Measurements from ENCODE around the gene IFI27L1.

IFI27L1 gene

DNA sequence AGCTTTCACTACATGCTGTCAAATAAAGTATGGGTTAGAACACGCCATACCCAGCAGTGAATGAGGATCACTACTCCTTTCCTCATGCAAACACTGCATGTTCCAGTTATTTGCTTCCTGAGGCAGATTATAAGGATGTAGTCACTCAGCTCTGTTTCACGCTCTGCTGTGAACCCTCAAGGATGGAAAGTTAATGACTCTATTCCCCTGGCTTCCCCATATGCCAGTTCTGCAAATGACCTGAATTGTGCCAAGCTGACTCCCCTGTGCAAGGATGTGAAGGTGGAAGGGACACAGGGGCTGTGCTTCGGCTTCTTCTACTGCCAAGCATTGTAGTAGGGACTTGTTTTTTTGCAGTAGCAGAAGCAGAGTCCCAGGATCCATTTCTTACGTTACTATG lies 6.8 kb downstream of the IFI27L1 start:
- no peaks in the 10 kb centered on the region for H3K4me1 ChIP-seq (ENCODE audit: control insufficient read depth, insufficient read depth, low read length)
- H3K36me3 ChIP-seq (ENCODE audit: control insufficient read depth, insufficient read depth, low read length), result no peaks in the 10 kb centered on the region
- no peak overlapping the region for H3K27ac ChIP-seq (ENCODE audit: low read depth, low read length)
- no peak overlapping the region for H3K4me3 ChIP-seq (ENCODE audit: low read depth, low read length)
- no peak overlapping the region for H3K9ac ChIP-seq (ENCODE audit: low read length)
- H3K9me3 ChIP-seq (ENCODE audit: control insufficient read depth, insufficient read depth, low read depth, low read length), result peaks cover 3% of the 10 kb centered on the region; the same call in 1 of the 2 replicates
- H3K27me3 ChIP-seq (ENCODE audit: control insufficient read depth, insufficient read depth, low read length), result no peaks in the 10 kb centered on the region

DNA sequence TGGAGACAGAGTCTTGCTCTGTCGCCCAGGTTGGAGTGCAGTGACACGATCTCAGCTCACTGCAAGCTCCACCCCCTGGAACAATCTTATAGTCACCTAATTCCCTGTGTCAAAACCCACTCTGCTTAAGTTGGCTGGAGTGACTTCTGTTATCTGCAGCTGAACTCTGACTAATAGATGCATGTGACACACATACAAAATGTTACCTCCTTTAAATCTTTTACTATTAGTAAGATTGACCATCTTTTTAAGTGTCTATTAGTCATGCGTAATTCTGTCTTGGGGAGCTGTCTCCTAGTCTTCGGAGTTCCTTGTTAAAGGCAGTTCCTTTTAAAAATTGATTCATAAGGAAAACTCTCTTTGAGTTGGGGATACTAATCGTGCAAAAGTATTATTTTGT lies 7.4 kb downstream of the IFI27L1 start:
- H3K36me3 ChIP-seq (ENCODE audit: control insufficient read depth, insufficient read depth, low read length), result no peaks in the 10 kb centered on the region
- H3K4me3 ChIP-seq (ENCODE audit: low read depth, low read length), result no peak overlapping the region
- peaks cover 3% of the 10 kb centered on the region; the same call in 1 of the 2 replicates for H3K9me3 ChIP-seq (ENCODE audit: control insufficient read depth, insufficient read depth, low read depth, low read length)
- no peak overlapping the region for H3K27ac ChIP-seq (ENCODE audit: low read depth, low read length)
- no peak overlapping the region for H3K9ac ChIP-seq (ENCODE audit: low read length)
- H3K27me3 ChIP-seq (ENCODE audit: control insufficient read depth, insufficient read depth, low read length), result no peaks in the 10 kb centered on the region
- H3K4me1 ChIP-seq (ENCODE audit: control insufficient read depth, insufficient read depth, low read length), result no peaks in the 10 kb centered on the region

DNA sequence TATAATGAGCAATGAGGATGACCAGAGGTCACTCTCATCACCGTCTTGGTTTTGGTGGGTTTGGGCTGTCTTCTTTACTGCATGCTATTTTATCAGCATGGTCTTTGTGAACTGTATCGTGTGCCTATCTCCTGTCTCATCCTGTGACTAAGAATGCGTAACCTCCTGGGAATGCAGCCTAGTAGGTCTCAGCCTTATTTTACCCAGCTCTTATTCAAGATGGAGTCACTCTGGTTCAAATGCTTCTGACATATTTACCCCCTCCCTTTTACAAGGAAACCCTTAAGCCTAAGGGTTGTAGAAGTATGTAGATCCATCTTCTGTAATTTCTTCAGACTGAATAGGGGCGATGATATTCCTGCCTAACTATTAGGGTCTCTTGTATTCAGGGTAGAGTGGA lies 8.4 kb downstream of the IFI27L1 start:
- no peak overlapping the region for H3K27ac ChIP-seq (ENCODE audit: low read depth, low read length)
- H3K36me3 ChIP-seq (ENCODE audit: control insufficient read depth, insufficient read depth, low read length), result no peaks in the 10 kb centered on the region
- peaks cover 3% of the 10 kb centered on the region; the same call in 1 of the 2 replicates for H3K9me3 ChIP-seq (ENCODE audit: control insufficient read depth, insufficient read depth, low read depth, low read length)
- no peaks in the 10 kb centered on the region for H3K27me3 ChIP-seq (ENCODE audit: control insufficient read depth, insufficient read depth, low read length)
- no peak overlapping the region for H3K9ac ChIP-seq (ENCODE audit: low read length)
- no peaks in the 10 kb centered on the region for H3K4me1 ChIP-seq (ENCODE audit: control insufficient read depth, insufficient read depth, low read length)
- H3K4me3 ChIP-seq (ENCODE audit: low read depth, low read length), result no peak overlapping the region

DNA sequence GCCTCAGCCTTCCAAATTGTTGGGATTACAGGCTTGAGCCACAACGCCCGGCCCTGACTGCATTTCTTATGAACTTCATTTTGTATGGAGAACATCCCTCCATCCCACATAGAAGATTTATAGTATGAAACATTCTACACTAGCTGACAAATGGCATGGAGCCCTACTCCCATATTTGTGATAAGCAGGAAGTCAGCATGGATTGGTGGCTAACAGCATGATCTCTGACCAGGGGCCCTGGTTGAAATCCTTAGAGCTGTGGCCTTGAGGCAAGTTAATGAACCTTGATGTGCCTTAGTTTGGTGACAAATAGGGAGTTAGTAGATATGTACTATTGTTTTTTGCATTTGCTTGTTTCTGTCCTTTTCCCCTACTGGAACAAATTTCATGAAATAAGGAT lies 12.3 kb downstream of the IFI27L1 start:
- Histone ChIP-seq H3K9me3 (ENCODE audit: control insufficient read depth, insufficient read depth, low read depth, low read length) (no peaks in the 10 kb centered on the region), H3K27me3 (ENCODE audit: control insufficient read depth, insufficient read depth, low read length) (no peaks in the 10 kb centered on the region), H3K4me1 (ENCODE audit: control insufficient read depth, insufficient read depth, low read length) (no peaks in the 10 kb centered on the region), H3K27ac (ENCODE audit: low read depth, low read length) (no peak overlapping the region), H3K4me3 (ENCODE audit: low read depth, low read length) (no peak overlapping the region), H3K36me3 (ENCODE audit: control insufficient read depth, insufficient read depth, low read length) (0 out of 2 replicates have a peak, but pooled peaks cover 4% of the 10 kb centered on the region), H3K9ac (ENCODE audit: low read length) (no peak overlapping the region)

DNA sequence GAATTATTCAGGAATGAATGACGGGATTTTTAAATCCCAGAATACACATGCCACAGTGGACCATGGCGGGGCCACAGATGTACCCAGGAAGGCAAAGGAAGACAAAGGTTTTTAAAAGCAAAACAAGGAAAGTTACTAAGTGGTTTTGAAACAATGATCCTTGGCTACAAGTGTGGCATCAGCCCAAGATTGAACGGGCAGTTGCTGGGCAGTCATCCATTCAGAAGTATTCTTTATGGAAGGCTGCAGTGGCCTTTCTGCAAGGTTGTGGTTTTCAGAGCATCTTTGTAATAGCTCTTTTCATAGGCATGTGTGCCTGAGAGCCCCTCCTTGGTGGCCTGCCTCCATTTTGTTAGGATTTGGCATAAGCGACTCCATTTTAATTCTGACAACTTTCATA lies 16.0 kb downstream of the IFI27L1 start:
- H3K9ac ChIP-seq (ENCODE audit: low read length), result no peak overlapping the region
- no peaks in the 10 kb centered on the region for H3K4me1 ChIP-seq (ENCODE audit: control insufficient read depth, insufficient read depth, low read length)

DNA sequence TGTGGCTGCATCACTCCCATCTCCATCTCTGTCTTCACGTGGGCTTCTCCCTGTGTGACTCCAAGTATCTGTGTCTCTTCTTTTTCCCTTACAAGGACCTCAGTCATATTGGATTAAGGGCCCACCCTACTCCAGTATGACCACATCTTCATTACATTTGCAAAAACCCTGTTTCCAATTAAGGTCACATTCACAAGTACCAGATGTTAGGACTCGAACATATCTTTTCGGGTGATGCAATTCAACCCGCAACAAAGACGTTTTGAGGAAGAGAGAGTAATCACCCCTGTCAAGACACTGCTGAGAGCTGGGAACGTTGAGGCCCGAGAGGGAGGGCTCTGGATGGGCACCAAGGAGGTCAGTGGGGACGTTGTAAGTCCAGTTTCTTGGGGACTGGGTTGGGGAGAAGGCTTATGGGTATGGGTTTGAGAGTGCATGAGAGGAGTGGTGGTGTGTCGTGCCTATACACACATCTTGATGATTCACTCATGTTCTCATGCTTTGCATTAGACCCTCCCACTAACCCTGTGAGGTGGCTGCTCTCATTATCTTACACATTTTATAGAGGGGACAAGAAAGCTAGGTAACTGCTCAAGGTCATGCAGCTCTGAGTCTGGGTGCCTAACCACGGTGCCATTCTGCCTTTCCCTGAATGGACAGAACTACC lies 17.3 kb downstream of the IFI27L1 start:
- Histone ChIP-seq H3K4me3 (ENCODE audit: low read depth, low read length) (no peak overlapping the region), H3K27me3 (ENCODE audit: control insufficient read depth, insufficient read depth, low read length) (no peaks in the 10 kb centered on the region), H3K9ac (ENCODE audit: low read length) (no peak overlapping the region), H3K36me3 (ENCODE audit: control insufficient read depth, insufficient read depth, low read length) (peaks cover 20% of the 10 kb centered on the region), H3K4me1 (ENCODE audit: control insufficient read depth, insufficient read depth, low read length) (no peaks in the 10 kb centered on the region), H3K27ac (ENCODE audit: low read depth, low read length) (no peak overlapping the region), H3K9me3 (ENCODE audit: control insufficient read depth, insufficient read depth, low read depth, low read length) (no peaks in the 10 kb centered on the region)

More for the DNA sequence above, 16.0 kb downstream of the IFI27L1 start:
- no peak overlapping the region for H3K4me3 ChIP-seq (ENCODE audit: low read depth, low read length)
- no peak overlapping the region for H3K27ac ChIP-seq (ENCODE audit: low read depth, low read length)
- H3K36me3 ChIP-seq (ENCODE audit: control insufficient read depth, insufficient read depth, low read length), result 0 out of 2 replicates have a peak, but pooled peaks cover 15% of the 10 kb centered on the region
- H3K27me3 ChIP-seq (ENCODE audit: control insufficient read depth, insufficient read depth, low read length), result no peaks in the 10 kb centered on the region
- no peaks in the 10 kb centered on the region for H3K9me3 ChIP-seq (ENCODE audit: control insufficient read depth, insufficient read depth, low read depth, low read length)

DNA sequence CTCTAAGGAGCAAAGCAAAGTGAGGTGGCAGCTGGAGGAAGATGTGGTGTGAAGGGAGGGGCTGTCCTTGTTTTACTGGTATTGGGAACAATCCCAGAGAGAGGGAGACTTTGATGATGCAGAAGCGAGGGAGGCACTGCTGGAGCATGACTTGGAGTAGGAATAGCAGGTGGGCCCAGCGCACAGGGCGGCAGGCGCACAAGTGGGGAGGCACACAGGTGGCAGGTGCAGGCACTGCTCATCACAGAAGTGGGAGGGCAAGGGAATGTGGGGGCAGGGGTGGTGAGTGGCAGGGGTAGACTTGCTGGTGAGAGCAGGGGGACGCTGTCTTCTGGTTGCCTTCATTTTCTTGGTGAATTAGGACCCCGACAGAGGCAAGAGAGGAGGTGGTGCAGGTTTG lies 17.9 kb downstream of the IFI27L1 start:
- Histone ChIP-seq H3K4me1 (ENCODE audit: control insufficient read depth, insufficient read depth, low read length) (no peaks in the 10 kb centered on the region), H3K27ac (ENCODE audit: low read depth, low read length) (no peak overlapping the region), H3K4me3 (ENCODE audit: low read depth, low read length) (no peak overlapping the region), H3K9ac (ENCODE audit: low read length) (no peak overlapping the region), H3K9me3 (ENCODE audit: control insufficient read depth, insufficient read depth, low read depth, low read length) (no peaks in the 10 kb centered on the region), H3K27me3 (ENCODE audit: control insufficient read depth, insufficient read depth, low read length) (no peaks in the 10 kb centered on the region), H3K36me3 (ENCODE audit: control insufficient read depth, insufficient read depth, low read length) (peaks cover 20% of the 10 kb centered on the region)

DNA sequence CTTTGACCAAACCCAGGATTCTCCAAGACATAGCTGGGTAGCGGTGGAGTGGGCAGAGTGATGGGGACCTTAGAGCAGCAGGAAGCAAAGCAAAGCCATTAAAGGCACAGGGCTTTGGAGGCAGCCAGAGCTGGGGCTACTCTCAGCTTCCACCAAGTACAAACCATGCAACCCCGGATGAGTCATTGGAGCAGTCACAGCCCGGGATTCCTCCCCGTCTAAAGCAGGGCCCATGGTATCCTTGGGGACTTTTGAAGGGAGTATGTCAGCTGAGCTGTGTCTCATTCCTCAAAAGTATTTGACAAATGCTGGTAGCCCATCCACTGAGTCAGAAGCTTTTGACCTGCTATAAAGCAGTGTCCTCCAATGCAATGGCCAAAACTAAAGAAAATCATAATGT lies 19.7 kb downstream of the IFI27L1 start:
- Histone ChIP-seq H3K4me3 (ENCODE audit: low read depth, low read length) (no peak overlapping the region), H3K9ac (ENCODE audit: low read length) (no peak overlapping the region), H3K27me3 (ENCODE audit: control insufficient read depth, insufficient read depth, low read length) (no peaks in the 10 kb centered on the region), H3K9me3 (ENCODE audit: control insufficient read depth, insufficient read depth, low read depth, low read length) (no peaks in the 10 kb centered on the region), H3K4me1 (ENCODE audit: control insufficient read depth, insufficient read depth, low read length) (no peaks in the 10 kb centered on the region), H3K36me3 (ENCODE audit: control insufficient read depth, insufficient read depth, low read length) (peaks cover 20% of the 10 kb centered on the region), H3K27ac (ENCODE audit: low read depth, low read length) (no peak overlapping the region)

DNA sequence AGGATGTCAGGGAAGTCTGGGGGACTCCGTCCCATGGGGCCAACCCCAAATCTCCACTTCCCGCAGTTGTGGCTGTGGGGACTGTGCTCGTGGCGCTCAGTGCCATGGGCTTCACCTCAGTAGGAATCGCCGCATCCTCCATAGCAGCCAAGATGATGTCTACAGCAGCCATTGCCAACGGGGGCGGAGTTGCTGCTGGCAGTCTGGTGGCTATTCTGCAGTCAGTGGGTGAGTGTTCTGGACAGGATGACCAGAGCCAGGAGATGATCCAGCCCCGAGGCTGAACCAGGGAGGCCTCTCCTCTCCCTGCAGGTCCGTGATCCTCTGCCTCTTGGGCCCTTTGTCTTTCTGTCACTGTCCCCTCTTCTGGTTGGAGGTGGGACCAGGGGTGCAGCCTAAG lies 20.6 kb downstream of the IFI27L1 start:
- H3K36me3 ChIP-seq (ENCODE audit: control insufficient read depth, insufficient read depth, low read length), result peaks cover 20% of the 10 kb centered on the region
- no peak overlapping the region for H3K4me3 ChIP-seq (ENCODE audit: low read depth, low read length)
- H3K4me1 ChIP-seq (ENCODE audit: control insufficient read depth, insufficient read depth, low read length), result no peaks in the 10 kb centered on the region
- H3K9ac ChIP-seq (ENCODE audit: low read length), result no peak overlapping the region
- H3K9me3 ChIP-seq (ENCODE audit: control insufficient read depth, insufficient read depth, low read depth, low read length), result no peaks in the 10 kb centered on the region
- no peaks in the 10 kb centered on the region for H3K27me3 ChIP-seq (ENCODE audit: control insufficient read depth, insufficient read depth, low read length)
- no peak overlapping the region for H3K27ac ChIP-seq (ENCODE audit: low read depth, low read length)

DNA sequence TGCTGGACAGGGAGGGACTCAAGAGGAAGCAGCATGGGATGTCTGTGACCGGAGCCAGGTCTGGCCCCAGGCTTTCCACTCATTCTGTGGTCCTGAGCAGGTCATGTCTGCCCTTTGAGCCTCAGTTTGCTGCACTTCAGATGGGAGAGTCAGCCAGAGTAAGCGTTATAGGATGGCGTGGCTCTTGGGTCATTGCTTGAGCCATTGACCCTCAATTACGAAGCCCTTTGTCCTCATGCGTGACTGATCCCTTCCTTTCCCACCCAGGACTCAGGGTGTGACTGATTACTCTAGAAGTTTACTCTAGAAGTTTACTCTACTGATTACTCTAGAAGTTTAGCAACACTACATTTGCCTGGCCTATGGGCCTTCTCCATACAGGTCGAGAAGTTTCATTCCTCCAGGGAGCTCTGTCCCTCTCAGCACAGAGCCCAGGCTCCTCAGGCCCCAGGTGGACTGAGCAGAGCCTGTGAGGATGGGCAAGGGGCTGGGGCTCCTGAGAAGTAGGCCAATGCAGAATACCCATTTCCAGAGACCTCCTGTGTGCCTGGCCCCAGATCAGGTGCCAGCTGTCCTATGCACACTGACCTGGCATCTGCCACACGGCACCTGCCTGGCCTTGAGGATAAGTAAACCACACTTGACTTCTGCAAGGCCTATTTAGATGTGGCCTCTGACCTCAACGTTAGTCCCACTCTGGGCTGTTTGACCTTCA lies 21.8 kb downstream of the IFI27L1 start:
- Histone ChIP-seq H3K36me3 (ENCODE audit: control insufficient read depth, insufficient read depth, low read length) (peaks cover 20% of the 10 kb centered on the region), H3K9me3 (ENCODE audit: control insufficient read depth, insufficient read depth, low read depth, low read length) (no peaks in the 10 kb centered on the region), H3K27me3 (ENCODE audit: control insufficient read depth, insufficient read depth, low read length) (no peaks in the 10 kb centered on the region)

DNA sequence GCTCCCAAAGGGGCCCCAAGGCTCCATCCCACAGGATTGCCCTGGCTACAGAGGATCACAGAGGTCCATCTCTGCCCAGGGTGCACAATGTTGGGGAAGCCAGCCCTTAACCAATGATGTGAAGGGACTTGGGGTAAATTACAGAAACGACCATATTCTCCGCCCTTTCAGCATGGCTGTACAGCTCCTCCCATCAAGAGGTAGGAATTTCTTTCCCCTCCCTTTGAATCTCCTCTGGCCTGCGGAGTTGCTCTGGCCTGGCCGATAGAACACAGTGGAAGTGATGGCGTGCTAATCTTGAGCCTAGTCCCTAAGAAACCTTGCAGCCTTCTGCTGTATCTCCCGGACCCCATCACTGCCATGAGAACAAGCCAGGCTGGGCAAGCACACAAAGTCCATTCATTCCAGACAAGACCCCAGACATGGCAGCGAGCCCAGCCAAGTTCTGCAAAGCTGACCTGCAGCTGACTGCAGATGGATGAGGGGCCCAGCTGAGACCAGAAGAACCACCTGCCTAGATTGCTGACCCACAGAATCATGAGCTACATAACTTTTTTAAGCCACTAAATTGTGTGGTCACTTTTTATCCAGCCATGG lies 22.5 kb downstream of the IFI27L1 start:
- no peaks in the 10 kb centered on the region for H3K27me3 ChIP-seq (ENCODE audit: control insufficient read depth, insufficient read depth, low read length)
- peaks cover 13% of the 10 kb centered on the region for H3K36me3 ChIP-seq (ENCODE audit: control insufficient read depth, insufficient read depth, low read length)
- H3K9ac ChIP-seq (ENCODE audit: low read length), result no peak overlapping the region
- no peaks in the 10 kb centered on the region for H3K9me3 ChIP-seq (ENCODE audit: control insufficient read depth, insufficient read depth, low read depth, low read length)
- H3K27ac ChIP-seq (ENCODE audit: low read depth, low read length), result no peak overlapping the region
- no peaks in the 10 kb centered on the region for H3K4me1 ChIP-seq (ENCODE audit: control insufficient read depth, insufficient read depth, low read length)
- H3K4me3 ChIP-seq (ENCODE audit: low read depth, low read length), result no peak overlapping the region

More for the DNA sequence above, 21.8 kb downstream of the IFI27L1 start:
- H3K4me3 ChIP-seq (ENCODE audit: low read depth, low read length), result no peak overlapping the region
- no peak overlapping the region for H3K9ac ChIP-seq (ENCODE audit: low read length)
- H3K27ac ChIP-seq (ENCODE audit: low read depth, low read length), result no peak overlapping the region
- no peaks in the 10 kb centered on the region for H3K4me1 ChIP-seq (ENCODE audit: control insufficient read depth, insufficient read depth, low read length)

Measured in HUES6 (cell line).